Measurements from ENCODE around the gene RAB23. TPM values are rescaled to one million over a fixed set of nuclear protein-coding genes. Genes with fewer than 3 reads are reported as not detected.

RAB23 gene
- total RNA-seq, 2 experiments from 2014 or later, result 3.5 to 4.1 TPM

DNA sequence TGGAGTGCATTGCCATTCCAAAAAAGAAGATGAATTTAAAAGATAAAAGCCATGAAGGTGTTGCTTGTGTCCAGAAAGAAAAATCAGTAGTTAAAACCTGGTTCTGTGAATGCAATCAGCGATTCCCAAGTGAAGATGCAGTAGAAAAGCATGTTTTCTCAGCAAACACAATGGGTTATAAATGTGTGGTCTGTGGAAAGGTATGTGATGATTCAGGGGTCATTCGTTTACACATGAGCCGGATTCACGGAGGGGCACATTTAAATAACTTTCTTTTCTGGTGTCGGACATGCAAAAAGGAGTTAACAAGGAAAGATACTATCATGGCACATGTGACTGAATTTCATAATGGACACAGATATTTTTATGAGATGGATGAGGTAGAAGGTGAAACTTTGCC, 74.7 kb downstream of the RAB23 start:
- BruUV-seq (replicated peaks), result TSS peak; percentile 57
- Histone ChIP-seq H2AFZ (ENCODE audit: low read length) (no peak overlapping the region), H4K20me1 (ENCODE audit: insufficient read depth, low read length) (no peaks in the 10 kb centered on the region), H3K4me2 (ENCODE audit: low read length) (no peak overlapping the region), H3K36me3 (ENCODE audit: insufficient read depth, low read length) (peaks cover 60% of the 10 kb centered on the region), H3K79me2 (ENCODE audit: insufficient read depth, low read depth, low read length) (no peaks in the 10 kb centered on the region), H3K9me2 (ENCODE audit: insufficient read depth, low read length) (no peaks in the 10 kb centered on the region), H3K4me1 (ENCODE audit: insufficient read depth, low read length, poor library complexity, severe bottlenecking) (no peaks in the 10 kb centered on the region), H3K27ac (ENCODE audit: low read depth, low read length, poor library complexity, severe bottlenecking) (no peak overlapping the region), H3K9me3 (ENCODE audit: low read length) (no peaks in the 10 kb centered on the region), H3K4me3 (ENCODE audit: low read depth, low read length, poor library complexity, severe bottlenecking) (no peak overlapping the region)
- no peak for DNase-seq (ENCODE audit: low spot score)
- no peak for TF ChIP-seq CTCF (conservative IDR thresholded peaks at IDR 0.05; ENCODE audit: low read length)
- intact Hi-C loops (cut with micrococcal nuclease; ENCODE audit: unreplicated experiment), result no loop called here
- ChIA-PET CTCF (ENCODE audit: unreplicated experiment) (no interaction called here), POLR2A (no interaction called here)

DNA sequence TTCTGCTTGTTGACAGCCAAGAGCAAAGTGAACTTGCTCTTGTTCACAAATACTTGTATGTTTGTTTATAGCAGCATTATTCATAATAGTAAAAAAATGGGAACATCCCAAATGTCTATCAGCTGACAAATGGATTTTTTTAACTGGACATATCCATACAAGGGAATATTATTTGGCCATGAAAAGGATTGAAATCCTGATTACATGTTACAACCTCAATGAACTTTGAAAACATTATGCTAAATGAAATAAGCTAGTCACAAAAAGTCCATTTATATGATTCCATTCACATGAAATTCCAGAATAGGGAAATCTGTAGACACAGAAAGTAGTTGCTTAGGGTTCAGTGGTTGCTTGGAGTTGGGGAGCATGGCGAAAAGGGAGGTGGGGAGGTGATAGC, 78.4 kb downstream of the RAB23 start:
- Histone ChIP-seq H3K79me2 (ENCODE audit: insufficient read depth, low read depth, low read length) (no peaks in the 10 kb centered on the region), H2AFZ (ENCODE audit: low read length) (no peak overlapping the region), H3K4me3 (ENCODE audit: low read depth, low read length, poor library complexity, severe bottlenecking) (no peak overlapping the region), H4K20me1 (ENCODE audit: insufficient read depth, low read length) (no peaks in the 10 kb centered on the region), H3K4me1 (ENCODE audit: insufficient read depth, low read length, poor library complexity, severe bottlenecking) (no peaks in the 10 kb centered on the region), H3K4me2 (ENCODE audit: low read length) (no peak overlapping the region), H3K27ac (ENCODE audit: low read depth, low read length, poor library complexity, severe bottlenecking) (no peak overlapping the region), H3K9me3 (ENCODE audit: low read length) (no peaks in the 10 kb centered on the region), H3K9me2 (ENCODE audit: insufficient read depth, low read length) (no peaks in the 10 kb centered on the region), H3K36me3 (ENCODE audit: insufficient read depth, low read length) (peaks cover 41% of the 10 kb centered on the region)
- POLR2A ChIA-PET, result interaction anchor here (1.8 to 2.0 kb wide), 2 partner anchors 9 to 15 kb away, joined by 4 to 6 read pairs; no protein-coding TSS in a partner anchor
- CTCF ChIA-PET (ENCODE audit: unreplicated experiment), result no interaction called here
- BruUV-seq (replicated peaks), result no TSS peak
- intact Hi-C loops (cut with micrococcal nuclease; ENCODE audit: unreplicated experiment), result no loop called here
- no peak for DNase-seq (ENCODE audit: low spot score)
- TF ChIP-seq CTCF (conservative IDR thresholded peaks at IDR 0.05; ENCODE audit: low read length), result no peak
- no peak for TF ChIP-seq EZH2phosphoT487 (IDR thresholded peaks at IDR 0.05; ENCODE audit: borderline replicate concordance, low read depth, low read length)

- no peaks in the 10 kb centered on the region for H3K9me2 ChIP-seq (ENCODE audit: insufficient read depth, low read length)
- H3K4me1 ChIP-seq (ENCODE audit: insufficient read depth, low read length, poor library complexity, severe bottlenecking), result no peaks in the 10 kb centered on the region
- no peak for DNase-seq (ENCODE audit: low spot score)
- H3K4me2 ChIP-seq (ENCODE audit: low read length), result no peak overlapping the region
- H3K9me3 ChIP-seq (ENCODE audit: low read length), result no peaks in the 10 kb centered on the region
- no TSS peak for BruUV-seq (replicated peaks)
- H3K4me3 ChIP-seq (ENCODE audit: low read depth, low read length, poor library complexity, severe bottlenecking), result no peak overlapping the region
- POLR2A ChIA-PET, result interaction anchor here (0.5 to 2.0 kb wide), 4 partner anchors 8 to 57 kb away, joined by 3 to 6 read pairs (median 4); no protein-coding TSS in a partner anchor
- CTCF ChIA-PET (ENCODE audit: unreplicated experiment), result no interaction called here
- TF ChIP-seq CTCF (conservative IDR thresholded peaks at IDR 0.05; ENCODE audit: low read length), result no peak
- TF ChIP-seq EZH2phosphoT487 (IDR thresholded peaks at IDR 0.05; ENCODE audit: borderline replicate concordance, low read depth, low read length), result no peak
- intact Hi-C loops (cut with micrococcal nuclease; ENCODE audit: unreplicated experiment), result no loop called here
- no peaks in the 10 kb centered on the region for H4K20me1 ChIP-seq (ENCODE audit: insufficient read depth, low read length)
- H2AFZ ChIP-seq (ENCODE audit: low read length), result no peak overlapping the region
- H3K27ac ChIP-seq (ENCODE audit: low read depth, low read length, poor library complexity, severe bottlenecking), result no peak overlapping the region
- H3K36me3 ChIP-seq (ENCODE audit: insufficient read depth, low read length), result peaks cover 35% of the 10 kb centered on the region
- no peaks in the 10 kb centered on the region for H3K79me2 ChIP-seq (ENCODE audit: insufficient read depth, low read depth, low read length)
Observed at GRCh38 chr6:57142178-57142525, 80.0 kb downstream of the RAB23 start.
